ENCODE results near the gene FHIT. TPM values are rescaled to one million over a fixed set of nuclear protein-coding genes. Genes with fewer than 3 reads are reported as not detected.

Gene FHIT
- total RNA-seq, 1 experiment from 2014 or later = 0.87 TPM

DNA sequence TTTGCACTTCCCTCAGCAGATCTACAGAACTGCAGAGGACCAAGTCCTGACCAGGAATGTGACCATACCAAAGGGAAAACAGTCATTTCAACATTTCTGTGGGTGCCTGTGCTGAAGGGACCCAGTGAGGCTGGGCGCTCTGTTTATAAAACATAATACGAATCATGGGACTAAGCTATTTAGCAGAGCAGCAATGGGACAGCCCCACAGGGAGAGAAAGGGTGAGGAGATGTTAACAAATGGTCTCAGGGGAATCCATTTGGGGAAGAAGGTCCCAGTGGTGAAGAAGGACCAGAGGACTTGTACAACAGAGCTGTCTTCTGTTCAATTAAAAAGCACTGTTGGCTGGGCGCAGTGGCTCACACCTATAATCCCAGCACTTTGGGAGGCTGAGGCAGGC lies 1025.4 kb downstream of the FHIT start:
- no peak for DNase-seq (ENCODE audit: low spot score)

DNA sequence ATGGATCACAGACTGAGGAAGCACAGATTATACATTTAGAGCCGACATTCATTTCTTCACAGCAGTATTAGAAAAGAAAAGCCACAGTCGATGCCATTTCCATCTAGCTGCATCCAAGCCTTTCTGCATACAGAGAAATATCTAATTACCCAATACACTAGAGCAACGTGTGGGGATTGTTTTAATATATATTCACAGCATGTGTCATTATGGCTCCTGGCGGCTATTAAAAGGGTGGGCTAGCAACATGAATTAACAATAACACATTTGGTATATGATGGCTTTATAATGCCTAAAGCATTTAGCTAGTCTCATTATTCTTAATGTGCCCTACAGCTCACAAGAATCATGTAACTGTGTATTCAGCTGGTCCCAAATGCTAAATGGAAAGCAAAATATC lies 1030.5 kb downstream of the FHIT start:
- DNase-seq (ENCODE audit: low spot score) = no peak

DNA sequence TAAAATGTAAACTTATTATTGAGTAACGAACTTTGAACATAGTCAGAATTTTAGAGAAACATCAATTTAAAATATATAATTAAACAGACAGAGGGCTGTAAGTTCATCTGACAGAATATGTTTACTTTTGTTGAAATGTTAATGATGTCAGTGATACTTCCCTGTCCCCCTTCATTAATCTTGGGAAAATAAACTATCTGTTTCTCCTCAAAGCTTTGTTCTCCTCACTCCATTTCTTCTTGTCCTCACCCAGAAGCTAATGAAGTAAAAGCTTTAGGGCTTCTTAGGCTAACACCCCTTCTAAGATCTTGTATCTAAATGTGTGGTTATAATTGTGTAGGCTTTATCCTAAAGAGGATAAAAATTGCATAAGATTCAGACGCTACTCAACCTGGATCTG lies 1031.8 kb downstream of the FHIT start:
- no peak for DNase-seq (ENCODE audit: low spot score)

DNA sequence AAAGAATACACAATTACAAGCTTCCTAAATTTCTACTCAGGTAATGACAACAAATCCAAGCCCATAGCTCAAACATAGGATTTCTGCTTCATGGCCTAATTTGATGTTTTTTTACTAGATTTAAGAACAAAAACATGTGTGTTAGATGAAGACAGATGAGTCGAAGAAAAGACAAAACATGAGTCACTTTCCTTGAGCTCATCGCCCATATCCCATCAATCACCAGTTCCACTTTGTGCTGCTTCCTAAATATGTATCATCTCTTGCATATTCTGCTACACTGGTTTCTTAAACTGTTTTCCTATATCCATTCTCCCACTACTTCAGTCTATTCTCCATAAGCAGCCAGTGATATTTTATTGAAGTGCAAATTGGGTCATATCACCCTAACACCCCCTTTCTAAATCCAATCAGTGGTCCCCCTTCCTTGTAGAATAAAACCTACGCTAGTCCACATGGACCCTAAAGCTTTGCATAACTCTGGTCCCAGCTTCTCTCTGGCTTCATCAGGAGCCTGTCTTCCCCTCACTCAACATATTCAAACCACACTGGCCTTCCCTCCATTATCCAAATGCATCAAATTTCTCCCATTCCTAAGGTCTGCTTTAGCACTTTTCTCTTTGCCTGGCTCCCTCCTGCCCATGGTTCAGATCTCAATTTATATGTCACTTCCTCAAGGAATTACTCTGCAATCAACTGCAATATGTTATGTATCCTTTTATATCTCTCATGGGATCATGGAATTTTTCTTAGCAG lies 1033.9 kb downstream of the FHIT start:
- DNase-seq (ENCODE audit: low spot score) = no peak

DNA sequence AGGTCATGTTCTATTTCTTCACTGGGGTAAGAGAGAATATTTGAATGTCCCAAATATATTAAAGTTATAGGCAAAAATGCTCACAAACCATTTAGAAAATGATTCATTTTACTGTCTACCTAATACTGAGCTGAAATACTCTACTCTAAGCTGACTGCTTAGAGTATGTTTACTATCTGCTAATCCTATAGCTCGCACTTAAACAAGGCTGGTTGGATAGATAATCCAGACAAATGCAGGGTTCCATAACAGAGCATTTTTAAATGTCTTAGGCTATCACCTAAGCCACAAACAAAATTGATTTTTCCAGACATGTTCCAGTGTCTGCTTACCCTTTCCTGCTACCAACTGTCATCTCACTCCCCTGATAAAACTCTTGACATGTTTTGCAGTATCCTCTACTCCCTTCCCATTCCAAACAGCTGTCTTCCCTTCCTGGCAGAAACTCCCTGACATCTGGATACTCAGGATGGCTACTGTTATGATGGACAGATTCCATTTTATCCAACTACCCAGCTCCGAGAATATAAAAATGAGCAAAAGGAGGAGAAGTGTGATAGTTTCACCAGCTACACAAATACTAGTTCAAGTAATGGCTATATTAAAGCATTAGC lies 1034.7 kb downstream of the FHIT start:
- DNase-seq (ENCODE audit: low spot score) = no peak

DNA sequence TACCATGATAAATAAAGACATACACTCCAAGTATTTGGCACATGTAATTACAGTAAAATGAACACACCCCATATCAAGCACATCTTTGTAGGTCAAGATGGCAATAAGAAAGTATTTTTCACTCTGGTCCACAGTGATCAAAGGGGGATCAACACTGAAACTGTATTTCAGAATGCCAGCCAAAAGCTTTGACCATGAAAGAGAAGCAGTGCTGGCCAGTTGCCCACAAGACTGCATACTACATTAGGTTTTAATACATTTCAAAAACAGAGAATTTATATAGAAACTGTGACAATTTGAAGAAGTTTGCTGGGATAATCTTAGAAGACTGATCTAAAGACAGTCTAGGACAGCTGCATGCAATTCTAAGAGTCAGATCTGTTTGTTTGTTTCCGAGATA lies 1035.3 kb downstream of the FHIT start:
- no peak for DNase-seq (ENCODE audit: low spot score)

DNA sequence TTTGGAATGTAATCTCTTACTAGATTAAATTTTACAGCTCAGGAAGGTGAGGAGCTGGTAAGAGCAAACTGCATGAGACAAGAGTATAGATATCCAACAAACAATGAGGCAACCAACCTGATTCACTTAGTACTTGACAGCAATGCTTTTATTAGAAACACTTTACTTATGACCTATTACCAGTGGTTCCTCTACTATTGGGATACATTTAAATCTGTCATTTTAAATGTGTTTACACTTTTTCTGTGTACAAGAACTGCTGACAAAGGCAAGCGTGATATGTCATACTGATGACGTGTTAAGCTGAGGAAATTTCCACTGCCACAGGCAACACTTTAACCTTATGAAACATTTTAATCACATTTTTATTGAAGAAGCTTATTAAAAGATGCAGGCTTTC lies 1043.3 kb downstream of the FHIT start:
- no peak for DNase-seq (ENCODE audit: low spot score)

DNA sequence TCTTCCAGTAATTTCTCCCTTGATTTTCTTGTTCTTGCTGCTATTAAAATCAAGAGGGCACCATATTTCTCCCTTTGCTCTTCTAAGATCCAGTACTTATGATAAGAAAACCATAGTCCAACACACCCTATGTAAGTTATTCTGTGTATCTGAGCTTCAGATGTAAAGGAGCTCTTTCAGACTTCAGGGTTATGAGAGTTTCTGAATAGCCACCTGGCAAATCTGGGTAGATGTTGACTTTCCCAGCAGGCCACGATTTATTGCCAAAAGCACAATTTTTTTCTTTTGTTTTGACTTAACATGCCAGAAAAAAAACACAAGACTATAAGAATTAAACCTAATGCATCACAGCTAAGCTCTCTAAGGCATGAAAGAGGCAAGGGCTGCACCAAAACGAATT lies 1045.0 kb downstream of the FHIT start:
- no peak for DNase-seq (ENCODE audit: low spot score)

DNA sequence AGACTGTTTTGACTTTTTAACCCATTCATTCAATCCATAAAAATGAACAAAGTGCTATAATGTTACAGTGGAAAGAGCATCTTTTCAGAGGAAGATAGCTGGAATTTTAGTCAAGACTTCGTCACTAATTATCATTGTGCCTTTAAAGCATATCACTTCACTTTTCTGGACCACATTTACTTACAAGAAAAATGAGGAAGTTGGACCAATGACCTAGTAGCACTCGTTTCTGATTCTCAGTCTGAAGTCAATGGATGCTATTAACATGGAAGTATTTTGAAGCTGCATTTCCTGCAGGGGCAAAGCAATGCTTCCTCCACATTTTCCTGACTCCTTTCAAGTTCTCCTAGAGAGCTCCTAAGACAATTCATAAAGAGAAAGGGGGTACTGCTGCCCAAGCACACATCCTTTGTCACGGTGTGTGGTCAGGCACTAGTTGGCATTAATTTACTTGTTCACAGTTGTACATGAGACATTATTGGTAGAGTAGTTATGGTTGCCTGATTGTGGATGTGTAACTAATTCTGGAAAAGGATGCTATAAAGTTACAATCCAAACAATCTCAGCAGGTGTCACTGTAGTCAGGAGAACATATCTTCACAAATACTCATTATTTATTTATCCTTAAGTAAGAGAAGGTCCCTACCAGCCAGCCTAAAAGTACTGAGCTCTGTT lies 1049.1 kb downstream of the FHIT start:
- DNase-seq (ENCODE audit: low spot score) = no peak

DNA sequence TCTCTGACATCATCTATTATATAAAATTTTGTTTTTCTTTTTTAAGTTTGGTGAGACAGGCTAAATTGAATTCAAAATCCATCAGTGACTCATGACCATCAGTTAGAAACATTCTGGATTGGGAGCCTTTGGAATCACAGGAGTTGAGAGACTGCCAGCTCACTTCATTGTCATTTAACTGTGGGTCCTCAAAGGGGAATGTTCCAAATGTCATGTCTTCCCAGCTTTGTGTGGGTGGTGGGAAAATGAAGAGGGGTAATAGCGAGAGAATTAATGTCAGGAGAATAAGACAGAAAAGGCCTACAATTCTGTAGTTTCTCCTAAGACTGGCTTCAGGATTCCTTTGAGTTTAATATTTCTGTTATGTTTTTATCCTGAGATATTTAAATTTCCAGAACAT lies 1051.9 kb downstream of the FHIT start:
- DNase-seq (ENCODE audit: low spot score) = no peak

DNA sequence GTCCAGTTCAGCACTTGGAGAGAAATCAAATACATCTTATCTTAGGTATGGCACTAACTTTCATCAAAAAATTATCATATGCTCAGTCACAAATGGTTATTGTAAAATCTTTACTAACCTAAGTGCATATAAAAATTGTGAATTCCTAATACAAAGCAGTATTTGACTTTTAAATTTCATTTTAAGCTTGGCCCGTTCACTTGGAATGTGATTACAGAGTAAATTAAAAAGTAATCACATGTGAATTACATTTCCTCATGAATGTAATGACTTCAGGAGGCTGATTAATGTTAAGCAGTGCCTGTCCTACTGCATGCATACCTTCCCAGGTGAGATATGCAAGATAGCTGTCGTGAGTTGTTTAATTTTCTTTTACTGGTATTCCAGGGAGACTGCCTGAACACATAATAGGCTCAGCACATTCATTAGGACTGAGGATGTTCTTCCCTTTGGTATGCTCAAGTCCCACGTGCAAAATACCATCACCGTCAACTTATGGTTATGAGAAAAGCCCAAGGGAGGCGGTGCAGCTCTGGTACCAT lies 1053.0 kb downstream of the FHIT start:
- DNase-seq (ENCODE audit: low spot score) = no peak

DNA sequence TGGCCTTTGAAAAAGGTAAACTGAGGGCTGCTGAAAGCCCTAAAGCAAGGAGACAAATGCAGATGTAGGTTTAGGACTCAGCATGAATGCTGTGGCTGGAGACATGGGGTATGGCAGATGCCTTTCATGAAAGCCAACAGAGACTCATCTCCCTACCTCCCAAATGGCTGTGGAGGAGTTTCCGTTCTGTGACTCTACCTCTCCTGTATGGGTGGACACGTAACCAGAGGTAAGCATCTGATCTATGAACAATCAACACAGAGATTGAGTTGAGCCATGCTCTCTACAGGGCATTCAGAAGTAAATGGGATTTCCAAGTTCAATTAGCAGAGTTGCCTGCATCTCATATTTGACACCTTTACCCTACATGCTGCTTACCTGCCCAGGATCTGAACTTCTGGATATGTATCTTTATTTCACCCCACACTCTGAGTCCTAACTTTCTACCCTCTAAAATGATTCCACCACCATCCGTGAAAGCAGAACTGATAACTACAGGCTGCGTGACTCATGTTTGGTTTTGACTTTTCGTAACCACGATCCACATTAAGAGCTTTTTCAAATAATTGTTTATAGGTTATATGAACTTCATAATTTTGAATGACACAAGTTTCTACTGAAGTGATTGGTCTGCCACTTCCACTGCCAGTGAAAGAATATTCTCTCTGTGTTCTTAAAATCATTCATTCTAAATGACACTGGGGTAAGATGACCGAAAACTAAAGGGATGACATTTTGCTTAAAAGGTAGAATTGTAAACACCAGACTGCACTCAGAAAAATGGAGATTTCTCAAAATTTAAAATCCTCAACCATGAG lies 1058.7 kb downstream of the FHIT start:
- no peak for DNase-seq (ENCODE audit: low spot score)

DNA sequence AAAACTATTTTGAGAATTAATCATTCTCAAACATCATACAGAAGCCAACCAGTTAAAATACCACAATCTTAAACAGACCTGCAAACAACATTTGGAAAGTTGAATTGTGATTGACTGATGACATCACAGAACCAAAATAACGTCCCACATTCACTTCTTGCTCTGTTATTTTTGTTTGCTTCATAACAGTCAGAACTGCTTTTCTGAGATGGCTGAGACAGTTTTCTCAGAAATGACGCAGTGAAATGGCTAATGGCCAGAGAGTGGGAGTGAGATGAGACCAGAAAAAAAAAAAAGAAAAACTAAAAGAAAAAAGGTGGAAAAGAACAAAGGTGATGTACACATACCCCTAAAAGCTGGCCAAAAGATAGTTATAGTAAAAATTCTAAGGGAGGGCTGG lies 1061.2 kb downstream of the FHIT start:
- no peak for DNase-seq (ENCODE audit: low spot score)

DNA sequence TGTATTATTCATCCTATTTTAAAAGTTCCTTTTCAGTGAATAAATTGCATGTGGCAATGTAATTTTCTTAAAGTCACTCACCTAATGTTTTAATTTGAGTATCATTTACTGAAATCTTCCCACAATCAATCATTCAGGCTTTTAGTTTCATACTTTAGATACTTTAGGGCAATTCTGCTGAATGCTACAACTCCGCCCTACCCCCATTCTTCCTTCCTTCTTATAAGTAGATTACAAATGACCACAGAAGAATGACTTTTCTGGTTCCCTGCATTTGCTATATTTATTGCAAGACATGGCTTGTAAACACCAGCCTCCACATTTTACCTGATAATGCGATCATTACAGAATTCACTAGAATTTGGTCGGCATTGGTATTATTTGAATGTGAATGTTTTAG lies 1061.9 kb downstream of the FHIT start:
- no peak for DNase-seq (ENCODE audit: low spot score)

DNA sequence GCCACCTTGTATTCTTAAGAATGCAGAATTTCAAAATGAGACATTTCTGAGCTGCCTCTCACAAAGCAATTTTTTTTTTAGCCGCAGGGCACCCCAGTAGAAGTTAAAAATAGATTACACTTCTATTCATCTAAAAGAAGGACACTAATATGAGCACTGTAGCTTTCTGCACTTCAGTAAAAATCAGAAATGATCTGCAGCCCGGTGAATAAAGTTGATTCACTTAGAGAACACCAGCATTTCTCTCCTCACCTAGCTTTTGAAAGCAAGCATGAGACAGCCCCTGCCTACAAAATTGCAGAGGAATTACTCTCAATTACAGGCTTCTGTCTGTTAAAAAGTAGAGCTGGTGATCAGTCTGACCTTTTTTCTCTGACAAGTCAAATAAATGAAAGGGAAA lies 1062.4 kb downstream of the FHIT start:
- DNase-seq (ENCODE audit: low spot score) = no peak

DNA sequence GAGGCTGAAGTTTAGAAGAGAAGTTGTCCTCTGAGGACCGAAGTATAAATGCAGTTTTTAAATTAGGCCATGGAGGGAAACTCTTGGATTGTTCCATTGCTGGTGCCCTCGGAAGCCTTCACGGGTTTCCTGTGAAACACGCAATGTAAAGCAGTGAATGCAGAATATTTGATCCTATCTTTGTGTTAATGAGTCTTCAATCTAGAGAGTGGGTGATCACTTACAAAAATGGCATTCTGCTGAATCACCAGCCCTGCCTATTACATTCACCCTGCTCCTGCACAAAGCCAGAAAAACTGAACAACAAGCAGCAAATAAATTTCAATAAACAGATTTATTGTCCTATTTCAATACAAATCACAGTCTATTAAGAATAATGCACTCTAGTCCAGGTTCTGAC lies 1063.9 kb downstream of the FHIT start:
- no peak for DNase-seq (ENCODE audit: low spot score)

DNA sequence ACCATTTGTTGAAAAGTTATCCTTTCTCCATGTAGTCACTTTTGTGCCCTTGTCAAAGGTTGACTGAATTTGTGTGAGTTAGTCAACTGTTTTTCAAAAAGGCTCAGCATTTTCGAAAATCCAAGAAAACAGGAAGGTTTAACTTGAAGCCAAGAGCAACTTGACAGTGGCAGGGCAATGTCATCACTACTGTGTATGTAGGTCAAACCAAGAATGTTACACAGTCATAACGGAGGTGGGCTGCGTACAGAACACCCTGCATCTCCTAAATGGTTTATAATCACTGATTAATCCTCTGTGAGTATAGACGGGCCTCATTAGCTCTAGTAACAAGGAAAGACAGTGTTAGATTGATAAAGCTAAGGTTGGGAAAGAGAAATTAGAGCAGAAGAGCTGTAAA lies 1064.9 kb downstream of the FHIT start:
- DNase-seq (ENCODE audit: low spot score) = no peak

DNA sequence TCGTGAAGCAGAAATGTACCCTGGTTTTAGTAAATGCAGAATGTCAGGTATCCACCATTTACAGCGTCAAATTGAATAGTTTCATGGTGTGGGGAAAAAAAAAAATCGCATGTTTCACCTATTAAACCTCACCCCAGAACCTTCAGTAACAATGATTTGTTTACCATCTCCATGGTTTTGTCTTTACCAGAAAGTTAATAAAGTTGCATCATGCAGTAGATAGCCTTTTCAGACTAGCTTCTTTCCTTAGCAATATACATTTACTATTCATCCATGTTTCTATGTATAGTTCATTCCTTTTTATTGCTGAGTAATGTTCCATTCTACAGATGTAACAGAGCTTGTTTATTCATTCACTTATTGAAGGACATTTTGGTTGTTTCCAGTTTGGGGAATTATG lies 1066.1 kb downstream of the FHIT start:
- DNase-seq (ENCODE audit: low spot score) = no peak

DNA sequence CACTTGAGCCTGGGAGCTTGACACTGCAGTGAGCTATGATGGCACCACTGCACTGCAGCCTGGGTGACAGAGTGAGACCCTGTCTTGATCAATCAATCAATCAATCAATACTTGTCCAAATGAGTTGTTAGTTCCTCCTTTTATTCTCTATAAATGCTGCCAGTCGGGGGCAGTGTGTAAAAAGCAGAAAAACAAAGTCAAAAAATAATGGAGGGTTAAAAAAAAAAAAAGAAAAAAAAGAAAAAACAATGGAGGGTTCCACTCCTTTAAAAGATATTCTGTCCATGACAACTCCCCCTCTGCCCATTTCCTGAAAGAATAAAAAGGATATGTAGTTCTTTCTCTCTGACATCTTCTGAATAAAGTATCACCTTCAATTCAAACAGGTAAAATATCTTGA lies 1068.6 kb downstream of the FHIT start:
- DNase-seq (ENCODE audit: low spot score) = no peak

DNA sequence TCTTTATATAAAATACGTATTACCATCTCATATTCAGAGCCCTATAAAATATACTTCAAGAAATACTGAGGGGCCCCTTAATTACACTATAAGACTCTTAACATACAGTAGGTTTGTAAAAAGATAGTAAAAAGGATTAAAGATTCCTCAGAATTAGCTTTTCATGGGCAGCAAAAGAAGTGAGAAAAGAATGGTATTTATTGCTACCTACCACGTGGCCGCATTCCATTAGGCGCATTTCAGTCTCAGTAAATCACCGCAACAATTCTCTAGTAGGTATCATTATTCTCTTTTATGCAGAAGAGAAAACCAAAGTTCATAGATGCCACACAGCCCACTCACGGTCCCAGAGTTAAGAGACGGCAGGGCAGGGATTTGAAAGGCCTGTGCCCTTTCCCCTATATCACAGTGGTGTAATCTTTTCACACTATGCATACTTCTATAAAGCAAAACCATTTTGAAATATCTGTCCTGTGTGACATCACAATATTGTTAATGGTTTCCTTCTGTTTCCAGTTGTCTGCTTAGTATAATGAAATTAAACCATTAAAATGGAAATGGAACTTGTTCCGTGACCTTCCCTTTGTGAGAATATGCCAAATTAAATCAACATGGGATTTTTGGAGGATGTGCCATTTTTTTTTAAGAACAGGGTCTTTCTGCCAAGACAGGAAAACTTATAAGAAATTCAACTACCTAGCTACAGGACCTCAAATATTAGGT lies 1072.2 kb downstream of the FHIT start:
- no peak for DNase-seq (ENCODE audit: low spot score)

DNA sequence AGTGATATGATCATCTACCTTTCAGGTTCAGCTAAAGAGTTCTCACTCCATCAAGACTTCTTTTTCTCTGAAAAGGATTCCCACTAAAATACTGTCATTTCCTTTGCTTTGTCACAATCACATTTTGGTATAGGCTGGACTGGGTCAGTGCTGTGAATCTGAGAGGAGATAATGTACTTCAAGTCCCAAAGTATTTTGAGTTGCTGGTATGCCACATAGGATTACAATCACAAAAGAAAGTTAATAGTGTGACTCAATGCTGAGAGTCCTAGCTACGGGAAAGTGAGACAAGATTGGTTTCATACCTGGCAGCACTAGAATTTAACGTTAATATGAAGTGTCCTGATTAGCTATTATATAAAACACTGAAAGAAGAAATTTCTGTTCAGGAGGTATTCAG lies 1073.5 kb downstream of the FHIT start:
- DNase-seq (ENCODE audit: low spot score) = no peak
